Upper lobe of left lung (tissue), 4 donors: ENCODE data around the gene C1orf21.

Source experiments
- EP300 ChIP-seq, 4 donors: sonication (generic); formaldehyde crosslinking; IDR thresholded peaks; one replicate each; pipeline ENCODE4 v1.5.1; 2017; ENCODE audit warnings: antibody characterized with exemption in 4 of 4, control low read depth in 2 of 4
- POLR2A ChIP-seq, 4 donors: fragments of 450-650 bp; IDR thresholded peaks; one replicate each; pipeline ENCODE4 v1.5.1; 2016 to 2017; ENCODE audit warnings: antibody characterized with exemption in 4 of 4, mild to moderate bottlenecking in 2 of 4
- POLR2AphosphoS5 ChIP-seq, 2 donors: sonication (generic); formaldehyde crosslinking; IDR thresholded peaks; one replicate each; pipeline ENCODE4 v1.5.1; 2017; ENCODE audit warnings: antibody characterized with exemption in 2 of 2
- TF ChIP-seq, protein P1 (sequence below), 6 experiments: fragments of 450-650 bp in 4 of 6; fragments of 200-600 bp in 2 of 6; sonication (generic) in 2 of 6; IDR thresholded peaks; one replicate each; pipeline ENCODE4 v1.5.1; 2016 to 2019; ENCODE audit warnings: antibody characterized with exemption in 6 of 6

DNA sequence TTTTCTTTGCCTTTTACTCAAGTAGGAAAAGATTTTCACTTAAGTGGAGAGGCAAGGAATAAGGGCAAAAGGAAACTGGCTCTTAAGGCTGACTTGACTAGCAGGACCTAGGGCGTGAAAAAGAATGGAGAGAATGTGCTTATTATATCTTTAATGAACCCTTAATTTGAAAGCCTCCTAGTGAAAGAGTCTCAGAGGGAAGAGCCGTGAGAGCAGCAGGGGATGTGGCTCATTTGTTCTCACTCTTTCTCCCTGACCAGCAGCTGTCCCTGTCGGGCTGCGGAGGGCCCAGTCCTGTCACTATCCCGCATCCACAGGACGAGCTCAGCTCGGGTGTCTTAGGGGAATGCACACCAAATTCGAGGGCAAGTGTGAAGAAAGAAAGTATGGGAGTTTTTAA is 187.8 kb downstream of the C1orf21 start:
- TF ChIP-seq, protein P1, sequence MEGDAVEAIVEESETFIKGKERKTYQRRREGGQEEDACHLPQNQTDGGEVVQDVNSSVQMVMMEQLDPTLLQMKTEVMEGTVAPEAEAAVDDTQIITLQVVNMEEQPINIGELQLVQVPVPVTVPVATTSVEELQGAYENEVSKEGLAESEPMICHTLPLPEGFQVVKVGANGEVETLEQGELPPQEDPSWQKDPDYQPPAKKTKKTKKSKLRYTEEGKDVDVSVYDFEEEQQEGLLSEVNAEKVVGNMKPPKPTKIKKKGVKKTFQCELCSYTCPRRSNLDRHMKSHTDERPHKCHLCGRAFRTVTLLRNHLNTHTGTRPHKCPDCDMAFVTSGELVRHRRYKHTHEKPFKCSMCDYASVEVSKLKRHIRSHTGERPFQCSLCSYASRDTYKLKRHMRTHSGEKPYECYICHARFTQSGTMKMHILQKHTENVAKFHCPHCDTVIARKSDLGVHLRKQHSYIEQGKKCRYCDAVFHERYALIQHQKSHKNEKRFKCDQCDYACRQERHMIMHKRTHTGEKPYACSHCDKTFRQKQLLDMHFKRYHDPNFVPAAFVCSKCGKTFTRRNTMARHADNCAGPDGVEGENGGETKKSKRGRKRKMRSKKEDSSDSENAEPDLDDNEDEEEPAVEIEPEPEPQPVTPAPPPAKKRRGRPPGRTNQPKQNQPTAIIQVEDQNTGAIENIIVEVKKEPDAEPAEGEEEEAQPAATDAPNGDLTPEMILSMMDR (IDR thresholded peaks at IDR 0.05) = no peak
- TF ChIP-seq POLR2A (IDR thresholded peaks at IDR 0.05) (no peak), EP300 (IDR thresholded peaks at IDR 0.05) (no peak), POLR2AphosphoS5 (IDR thresholded peaks at IDR 0.05) (no peak)
